Measurements from ENCODE around the gene PLA2G1B. TPM values are rescaled to one million over a fixed set of nuclear protein-coding genes. Genes with fewer than 3 reads are reported as not detected.

PLA2G1B gene
- total and polyA plus RNA-seq, 2 of the 13 experiments (the other 11 are each of a cell fraction or from before 2014, with no cell fraction given), result 0.33 to 1.4 TPM

DNA sequence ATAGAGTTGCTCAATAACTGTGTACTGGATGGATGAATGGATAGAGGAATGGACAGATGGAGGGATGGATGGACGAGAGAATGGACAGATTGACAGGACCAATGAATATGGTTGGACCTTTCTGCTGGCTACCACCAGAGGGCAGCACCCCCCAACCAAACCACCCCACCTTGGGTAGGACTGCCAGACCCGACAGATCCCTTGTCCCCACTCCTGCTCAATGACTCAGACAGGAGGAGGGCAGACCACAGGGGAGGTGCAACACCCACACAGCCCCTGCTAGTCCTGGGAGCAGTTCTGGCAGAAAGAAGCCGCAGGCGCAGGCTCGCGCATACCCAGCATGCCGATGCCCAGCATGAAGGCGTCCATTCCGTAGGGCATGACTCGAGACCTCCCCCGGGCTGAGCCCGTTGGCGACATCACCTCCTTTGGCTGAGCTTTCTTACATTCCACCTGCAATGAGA, 29.0 kb upstream of the PLA2G1B start (continued):
- no peak for TF ChIP-seq ZFP1 (CRISPR knock-in tag; IDR thresholded peaks at IDR 0.05)
- no peak for TF ChIP-seq HNRNPLL (IDR thresholded peaks at IDR 0.05; ENCODE audit: low read depth, low read length, poor library complexity, severe bottlenecking)
- TF ChIP-seq ZEB1 (IDR thresholded peaks at IDR 0.05; ENCODE audit: insufficient replicate concordance, low read depth), result no peak
- TF ChIP-seq, protein P1, sequence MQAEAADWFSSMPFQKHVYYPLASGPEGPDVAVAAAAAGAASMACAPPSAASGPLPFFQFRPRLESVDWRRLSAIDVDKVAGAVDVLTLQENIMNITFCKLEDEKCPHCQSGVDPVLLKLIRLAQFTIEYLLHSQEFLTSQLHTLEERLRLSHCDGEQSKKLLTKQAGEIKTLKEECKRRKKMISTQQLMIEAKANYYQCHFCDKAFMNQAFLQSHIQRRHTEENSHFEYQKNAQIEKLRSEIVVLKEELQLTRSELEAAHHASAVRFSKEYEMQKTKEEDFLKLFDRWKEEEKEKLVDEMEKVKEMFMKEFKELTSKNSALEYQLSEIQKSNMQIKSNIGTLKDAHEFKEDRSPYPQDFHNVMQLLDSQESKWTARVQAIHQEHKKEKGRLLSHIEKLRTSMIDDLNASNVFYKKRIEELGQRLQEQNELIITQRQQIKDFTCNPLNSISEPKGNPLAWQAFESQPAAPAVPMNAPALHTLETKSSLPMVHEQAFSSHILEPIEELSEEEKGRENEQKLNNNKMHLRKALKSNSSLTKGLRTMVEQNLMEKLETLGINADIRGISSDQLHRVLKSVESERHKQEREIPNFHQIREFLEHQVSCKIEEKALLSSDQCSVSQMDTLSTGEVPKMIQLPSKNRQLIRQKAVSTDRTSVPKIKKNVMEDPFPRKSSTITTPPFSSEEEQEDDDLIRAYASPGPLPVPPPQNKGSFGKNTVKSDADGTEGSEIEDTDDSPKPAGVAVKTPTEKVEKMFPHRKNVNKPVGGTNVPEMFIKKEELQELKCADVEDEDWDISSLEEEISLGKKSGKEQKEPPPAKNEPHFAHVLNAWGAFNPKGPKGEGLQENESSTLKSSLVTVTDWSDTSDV (CRISPR knock-in tag; IDR thresholded peaks at IDR 0.05), result no peak
- TF ChIP-seq, protein P2, sequence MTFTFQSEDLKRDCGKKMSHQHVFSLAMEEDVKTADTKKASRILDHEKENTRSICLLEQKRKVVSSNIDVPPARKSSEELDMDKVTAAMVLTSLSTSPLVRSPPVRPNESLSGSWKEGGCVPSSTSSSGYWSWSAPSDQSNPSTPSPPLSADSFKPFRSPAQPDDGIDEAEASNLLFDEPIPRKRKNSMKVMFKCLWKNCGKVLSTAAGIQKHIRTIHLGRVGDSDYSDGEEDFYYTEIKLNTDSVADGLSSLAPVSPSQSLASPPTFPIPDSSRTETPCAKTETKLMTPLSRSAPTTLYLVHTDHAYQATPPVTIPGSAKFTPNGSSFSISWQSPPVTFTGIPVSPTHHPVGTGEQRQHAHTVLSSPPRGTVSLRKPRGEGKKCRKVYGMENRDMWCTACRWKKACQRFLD (CRISPR knock-in tag; IDR thresholded peaks at IDR 0.05; ENCODE audit: borderline replicate concordance), result no peak
- no peak for TF ChIP-seq PPARG (CRISPR knock-in tag; conservative IDR thresholded peaks at IDR 0.05)
- TF ChIP-seq XRCC5 (optimal IDR thresholded peaks at IDR 0.05; ENCODE audit: low read length), result peak; percentile 74
- TF ChIP-seq, protein P3, sequence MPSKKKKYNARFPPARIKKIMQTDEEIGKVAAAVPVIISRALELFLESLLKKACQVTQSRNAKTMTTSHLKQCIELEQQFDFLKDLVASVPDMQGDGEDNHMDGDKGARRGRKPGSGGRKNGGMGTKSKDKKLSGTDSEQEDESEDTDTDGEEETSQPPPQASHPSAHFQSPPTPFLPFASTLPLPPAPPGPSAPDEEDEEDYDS (CRISPR knock-in tag; IDR thresholded peaks at IDR 0.05), result no peak
- TF ChIP-seq, protein P4, sequence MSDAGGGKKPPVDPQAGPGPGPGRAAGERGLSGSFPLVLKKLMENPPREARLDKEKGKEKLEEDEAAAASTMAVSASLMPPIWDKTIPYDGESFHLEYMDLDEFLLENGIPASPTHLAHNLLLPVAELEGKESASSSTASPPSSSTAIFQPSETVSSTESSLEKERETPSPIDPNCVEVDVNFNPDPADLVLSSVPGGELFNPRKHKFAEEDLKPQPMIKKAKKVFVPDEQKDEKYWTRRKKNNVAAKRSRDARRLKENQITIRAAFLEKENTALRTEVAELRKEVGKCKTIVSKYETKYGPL (CRISPR knock-in tag; IDR thresholded peaks at IDR 0.05), result no peak
- TF ChIP-seq, protein P5, sequence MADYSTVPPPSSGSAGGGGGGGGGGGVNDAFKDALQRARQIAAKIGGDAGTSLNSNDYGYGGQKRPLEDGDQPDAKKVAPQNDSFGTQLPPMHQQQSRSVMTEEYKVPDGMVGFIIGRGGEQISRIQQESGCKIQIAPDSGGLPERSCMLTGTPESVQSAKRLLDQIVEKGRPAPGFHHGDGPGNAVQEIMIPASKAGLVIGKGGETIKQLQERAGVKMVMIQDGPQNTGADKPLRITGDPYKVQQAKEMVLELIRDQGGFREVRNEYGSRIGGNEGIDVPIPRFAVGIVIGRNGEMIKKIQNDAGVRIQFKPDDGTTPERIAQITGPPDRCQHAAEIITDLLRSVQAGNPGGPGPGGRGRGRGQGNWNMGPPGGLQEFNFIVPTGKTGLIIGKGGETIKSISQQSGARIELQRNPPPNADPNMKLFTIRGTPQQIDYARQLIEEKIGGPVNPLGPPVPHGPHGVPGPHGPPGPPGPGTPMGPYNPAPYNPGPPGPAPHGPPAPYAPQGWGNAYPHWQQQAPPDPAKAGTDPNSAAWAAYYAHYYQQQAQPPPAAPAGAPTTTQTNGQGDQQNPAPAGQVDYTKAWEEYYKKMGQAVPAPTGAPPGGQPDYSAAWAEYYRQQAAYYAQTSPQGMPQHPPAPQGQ (CRISPR knock-in tag; IDR thresholded peaks at IDR 0.05; ENCODE audit: borderline replicate concordance), result no peak
- TF ChIP-seq RBM39 (IDR thresholded peaks at IDR 0.05; ENCODE audit: low read depth, low read length, poor library complexity, severe bottlenecking), result no peak
- no peak for TF ChIP-seq KLF15 (CRISPR knock-in tag; IDR thresholded peaks at IDR 0.05; ENCODE audit: borderline replicate concordance)
- TF ChIP-seq SALL2 (CRISPR knock-in tag; IDR thresholded peaks at IDR 0.05), result peak; percentile 24; the same call in 1 of the 2 replicates
- no peak for TF ChIP-seq NONO (IDR thresholded peaks at IDR 0.05)
- TF ChIP-seq NONO (CRISPR knock-in tag; conservative IDR thresholded peaks at IDR 0.05), result no peak
- 0 out of 2 replicates have a peak, but pooled peaks have one; percentile 43 for TF ChIP-seq DNMT1 (CRISPR knock-in tag; IDR thresholded peaks at IDR 0.05)
- no peak for TF ChIP-seq HOXA9 (CRISPR knock-in tag; IDR thresholded peaks at IDR 0.05; ENCODE audit: borderline replicate concordance)
- no peak for TF ChIP-seq HES4 (CRISPR knock-in tag; IDR thresholded peaks at IDR 0.05; ENCODE audit: borderline replicate concordance)
- no peak for TF ChIP-seq CENPX (CRISPR knock-in tag; IDR thresholded peaks at IDR 0.05)
- peak; percentile 91 for TF ChIP-seq RAD21 (CRISPR knock-in tag; IDR thresholded peaks at IDR 0.05)
- TF ChIP-seq MTF2 (CRISPR knock-in tag; IDR thresholded peaks at IDR 0.05; ENCODE audit: borderline replicate concordance), result no peak
